Measurements from ENCODE around the gene NFATC2IP. TPM values are rescaled to one million over a fixed set of nuclear protein-coding genes. Genes with fewer than 3 reads are reported as not detected.

NFATC2IP gene
- total RNA-seq, 1 donor from 2014 or later: 38.4 TPM

DNA sequence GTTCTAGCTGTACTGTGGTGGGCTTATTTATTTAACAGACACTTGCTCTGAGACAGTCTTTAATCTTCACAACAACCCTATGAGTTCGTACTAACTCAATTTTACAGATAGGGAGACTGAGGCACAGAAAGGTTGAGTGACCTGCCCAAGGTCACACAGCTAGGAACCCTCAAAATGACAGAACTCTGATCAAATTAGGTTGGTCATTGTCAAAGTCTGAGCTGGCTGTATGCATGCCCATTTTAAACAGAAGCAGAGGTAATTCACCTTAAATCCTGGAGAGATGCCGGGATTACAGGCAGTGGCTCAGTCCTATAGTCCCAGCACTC, 59.1 kb downstream of the NFATC2IP start:
- intact Hi-C loops (cut with DNase I): no loop called here
- ATAC-seq: no peak

DNA sequence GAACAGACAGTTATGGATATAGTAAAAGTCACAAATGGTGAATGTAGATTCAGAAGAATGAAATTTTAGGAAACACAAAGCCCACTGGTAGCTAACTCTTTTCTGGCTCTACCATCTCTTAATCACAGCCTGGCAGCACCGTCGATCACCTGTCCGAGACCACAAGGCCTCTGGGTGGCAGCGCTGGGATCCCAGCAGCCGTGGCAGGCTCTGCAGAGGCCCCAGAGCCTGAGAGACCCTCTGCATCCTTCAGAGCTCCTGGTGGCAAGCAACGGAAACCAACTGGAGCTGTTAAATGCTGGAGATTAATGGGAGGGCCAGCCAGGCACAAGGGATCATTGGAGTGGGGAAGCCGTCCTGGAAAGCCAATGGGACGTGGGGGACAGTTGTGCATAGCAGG, 60.4 kb downstream of the NFATC2IP start:
- DNase-seq (no peak), ATAC-seq (no peak)
- H3K4me1 ChIP-seq: peaks cover 15% of the 10 kb centered on the region
- TF ChIP-seq, protein P1, sequence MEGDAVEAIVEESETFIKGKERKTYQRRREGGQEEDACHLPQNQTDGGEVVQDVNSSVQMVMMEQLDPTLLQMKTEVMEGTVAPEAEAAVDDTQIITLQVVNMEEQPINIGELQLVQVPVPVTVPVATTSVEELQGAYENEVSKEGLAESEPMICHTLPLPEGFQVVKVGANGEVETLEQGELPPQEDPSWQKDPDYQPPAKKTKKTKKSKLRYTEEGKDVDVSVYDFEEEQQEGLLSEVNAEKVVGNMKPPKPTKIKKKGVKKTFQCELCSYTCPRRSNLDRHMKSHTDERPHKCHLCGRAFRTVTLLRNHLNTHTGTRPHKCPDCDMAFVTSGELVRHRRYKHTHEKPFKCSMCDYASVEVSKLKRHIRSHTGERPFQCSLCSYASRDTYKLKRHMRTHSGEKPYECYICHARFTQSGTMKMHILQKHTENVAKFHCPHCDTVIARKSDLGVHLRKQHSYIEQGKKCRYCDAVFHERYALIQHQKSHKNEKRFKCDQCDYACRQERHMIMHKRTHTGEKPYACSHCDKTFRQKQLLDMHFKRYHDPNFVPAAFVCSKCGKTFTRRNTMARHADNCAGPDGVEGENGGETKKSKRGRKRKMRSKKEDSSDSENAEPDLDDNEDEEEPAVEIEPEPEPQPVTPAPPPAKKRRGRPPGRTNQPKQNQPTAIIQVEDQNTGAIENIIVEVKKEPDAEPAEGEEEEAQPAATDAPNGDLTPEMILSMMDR (IDR thresholded peaks at IDR 0.05): no peak
- H3K36me3 ChIP-seq: no peaks in the 10 kb centered on the region
- H3K4me3 ChIP-seq: no peak overlapping the region
- no peaks in the 10 kb centered on the region for H3K9me3 ChIP-seq
- H3K27ac ChIP-seq: no peak overlapping the region
- intact Hi-C loops (cut with DNase I): no loop called here
- no peaks in the 10 kb centered on the region for H3K27me3 ChIP-seq (ENCODE audit: low read depth)

More for the DNA sequence above, 59.1 kb downstream of the NFATC2IP start:
- peaks cover 15% of the 10 kb centered on the region for H3K4me1 ChIP-seq
- TF ChIP-seq, protein P1 (IDR thresholded peaks at IDR 0.05): no peak
- no peak overlapping the region for H3K27ac ChIP-seq
- no peaks in the 10 kb centered on the region for H3K36me3 ChIP-seq
- H3K27me3 ChIP-seq (ENCODE audit: low read depth): no peaks in the 10 kb centered on the region
- no peak overlapping the region for H3K4me3 ChIP-seq
- no peaks in the 10 kb centered on the region for H3K9me3 ChIP-seq
- DNase-seq: no peak

DNA sequence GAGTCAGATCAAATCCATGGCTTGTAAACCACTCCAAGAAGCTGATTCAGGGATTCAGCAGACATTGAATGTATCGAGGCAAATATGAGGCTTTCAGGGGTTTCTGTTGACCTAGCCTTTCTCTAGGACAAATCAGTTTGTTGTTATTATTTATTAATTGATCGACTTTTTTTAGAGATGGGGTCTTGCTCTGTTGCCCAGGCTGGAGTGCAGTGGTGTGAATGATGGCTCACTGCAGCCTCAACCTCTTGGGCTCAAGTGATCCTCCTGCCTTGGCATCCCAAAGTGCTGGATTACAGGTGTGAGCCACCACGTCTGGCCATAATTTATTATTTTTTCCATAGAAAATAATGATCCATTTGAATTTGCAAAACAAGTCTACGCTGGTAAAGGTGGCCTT, 61.1 kb downstream of the NFATC2IP start:
- DNase-seq (no peak), ATAC-seq (no peak)
- Histone ChIP-seq H3K4me3 (no peak overlapping the region), H3K27me3 (ENCODE audit: low read depth) (no peaks in the 10 kb centered on the region), H3K4me1 (peaks cover 15% of the 10 kb centered on the region), H3K27ac (no peak overlapping the region), H3K36me3 (no peaks in the 10 kb centered on the region), H3K9me3 (no peaks in the 10 kb centered on the region)
- intact Hi-C loops (cut with DNase I): no loop called here
- TF ChIP-seq, protein P1 (IDR thresholded peaks at IDR 0.05): no peak

DNA sequence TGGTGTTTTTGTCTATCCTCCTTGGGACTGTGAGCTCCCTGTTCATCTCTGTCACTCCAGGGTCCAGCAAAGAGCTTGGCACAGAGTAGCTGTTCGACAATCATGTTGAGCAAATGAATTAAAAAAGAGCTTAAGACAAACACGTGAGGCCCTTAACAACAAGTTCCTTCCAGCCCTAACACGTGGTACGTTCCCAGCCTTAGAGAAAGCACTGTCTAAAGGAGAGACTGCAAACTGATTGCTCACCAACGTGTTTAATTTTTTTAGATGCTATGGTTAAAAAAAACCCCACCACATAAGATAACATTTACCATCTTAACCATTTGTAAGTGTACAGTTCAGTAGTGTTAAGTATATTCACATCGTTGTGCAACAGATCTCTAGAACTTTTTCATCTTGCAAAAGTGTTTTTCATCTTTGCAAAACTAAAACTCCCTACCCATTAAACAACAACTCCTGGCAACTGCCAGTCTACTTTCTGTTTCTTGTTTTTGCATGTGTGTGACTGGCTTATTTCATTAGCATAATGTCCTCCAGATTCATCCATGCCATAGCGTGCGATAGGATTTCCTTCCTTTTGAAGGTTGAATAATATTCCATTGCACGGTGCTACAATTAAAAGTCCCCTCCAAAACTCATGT, 62.3 kb downstream of the NFATC2IP start:
- peak; percentile 36 to 45 for ATAC-seq
- intact Hi-C loops (cut with DNase I): no loop called here

DNA sequence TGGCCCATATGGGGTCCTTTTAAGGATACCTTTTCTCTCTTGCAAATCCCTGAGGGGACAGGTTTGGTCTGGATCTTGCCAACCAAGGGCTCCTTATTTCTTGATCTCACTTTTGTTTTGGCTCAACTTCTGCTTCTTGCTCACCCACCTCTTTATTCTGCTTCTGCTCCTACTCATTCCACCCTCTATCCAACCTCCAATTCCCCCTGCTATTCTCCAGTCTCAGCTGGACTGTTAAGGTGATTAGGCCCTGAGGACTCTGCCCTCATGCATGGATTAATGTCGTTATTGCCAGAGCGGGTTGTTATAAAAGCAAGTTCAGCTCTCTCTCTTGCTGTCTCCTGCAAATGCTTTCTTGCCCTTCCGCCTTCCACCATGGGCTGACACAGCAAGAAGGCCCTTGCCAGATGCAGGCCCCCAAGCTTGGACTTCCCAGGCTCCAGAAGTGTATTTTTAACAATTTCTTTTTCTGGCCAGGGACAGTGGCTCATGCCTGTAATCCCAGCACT, 63.9 kb downstream of the NFATC2IP start:
- no peaks in the 10 kb centered on the region for H3K36me3 ChIP-seq
- H3K4me3 ChIP-seq: no peak overlapping the region
- peak overlapping the region; percentile 24 for H3K27ac ChIP-seq
- no peak for DNase-seq
- no peaks in the 10 kb centered on the region for H3K27me3 ChIP-seq (ENCODE audit: low read depth)
- TF ChIP-seq, protein P1 (IDR thresholded peaks at IDR 0.05): no peak
- ATAC-seq: no peak
- H3K9me3 ChIP-seq: no peaks in the 10 kb centered on the region
- intact Hi-C loops (cut with DNase I): no loop called here
- H3K4me1 ChIP-seq: peaks cover 15% of the 10 kb centered on the region

More for the DNA sequence above, 62.3 kb downstream of the NFATC2IP start:
- Histone ChIP-seq H3K27me3 (ENCODE audit: low read depth) (no peaks in the 10 kb centered on the region), H3K4me1 (peaks cover 15% of the 10 kb centered on the region), H3K9me3 (no peaks in the 10 kb centered on the region), H3K27ac (peak overlapping the region; percentile 18), H3K4me3 (no peak overlapping the region), H3K36me3 (no peaks in the 10 kb centered on the region)
- TF ChIP-seq, protein P1 (IDR thresholded peaks at IDR 0.05): no peak
- no peak for DNase-seq

Other genes with a start within 250 kb of the NFATC2IP start
- gene EIF3C, start 239.5 kb upstream of the NFATC2IP start, total RNA-seq: 484 TPM
- 5.5 TPM for gene NPIPB9, start 199.2 kb upstream of the NFATC2IP start, total RNA-seq
- 145 TPM for gene ATXN2L, start 127.9 kb upstream of the NFATC2IP start, total RNA-seq
- gene TUFM, start 104.6 kb upstream of the NFATC2IP start, total RNA-seq: 112 TPM
- gene SH2B1, start 87.1 kb upstream of the NFATC2IP start, total RNA-seq: 49.0 TPM
- gene ATP2A1, start 72.4 kb upstream of the NFATC2IP start, total RNA-seq: 0.38 TPM
- 18.8 TPM for gene RABEP2, start 25.7 kb upstream of the NFATC2IP start, total RNA-seq
- 0.21 TPM for gene CD19, start 19.0 kb upstream of the NFATC2IP start, total RNA-seq
- 77.5 TPM for gene SPNS1, start 23.8 kb downstream of the NFATC2IP start, total RNA-seq
- gene LAT, start 34.1 kb downstream of the NFATC2IP start, total RNA-seq: 17.8 TPM

Measured in lower lobe of right lung (tissue), 2 donors.